Measurements from ENCODE around the gene MICAL3. TPM values are rescaled to one million over a fixed set of nuclear protein-coding genes. Genes with fewer than 3 reads are reported as not detected.
"Not testable (repeated sequence)": the region's sequence is repeated elsewhere in the genome, so short reads cannot be mapped to it uniquely, and the experiment has no call there.

Gene MICAL3
- total and polyA plus RNA-seq, 7 donors = 9.6 to 94.2 (median 35.0) TPM

DNA sequence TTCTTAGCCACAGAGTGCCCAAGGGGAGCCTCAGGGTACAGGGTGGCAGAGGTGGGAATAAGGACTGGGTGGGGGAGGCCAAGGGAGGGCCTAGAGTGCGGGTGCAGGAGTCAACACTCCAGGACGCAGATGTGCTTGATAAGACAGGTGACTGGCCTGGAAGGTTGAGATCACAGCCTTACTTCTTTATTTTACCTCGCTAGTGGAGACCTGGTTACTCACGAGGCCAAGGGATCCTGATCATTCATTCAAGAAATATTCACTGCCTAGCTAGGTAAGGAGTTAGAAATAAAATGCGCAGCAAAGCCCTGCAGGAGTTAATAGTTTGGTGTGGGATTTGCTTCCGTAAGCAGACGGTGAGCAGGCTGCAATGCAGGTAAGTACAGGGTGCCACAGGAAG, 40.3 kb upstream of the MICAL3 start:
- H3K27ac ChIP-seq = peak overlapping the region in 1 of 4 donors; percentile 95
- no peak overlapping the region for H3K4me3 ChIP-seq
- H3K27me3 ChIP-seq = no peaks in the 10 kb centered on the region
- no peaks in the 10 kb centered on the region for H3K9me3 ChIP-seq
- intact Hi-C loops (cut with DNase I) = no loop called here
- 93 to 94% methylated on average over 7 of the region's 7 CpGs for WGBS, 2 donors
- no peaks in the 10 kb centered on the region for H3K36me3 ChIP-seq
- peaks cover 0 to 84% (median 57%) of the 10 kb centered on the region in 4 donors for H3K4me1 ChIP-seq
- TF ChIP-seq EP300 (IDR thresholded peaks at IDR 0.05) (no peak), POLR2A (IDR thresholded peaks at IDR 0.05) (no peak), POLR2AphosphoS5 (IDR thresholded peaks at IDR 0.05) (no peak)
- TF ChIP-seq, protein P1, sequence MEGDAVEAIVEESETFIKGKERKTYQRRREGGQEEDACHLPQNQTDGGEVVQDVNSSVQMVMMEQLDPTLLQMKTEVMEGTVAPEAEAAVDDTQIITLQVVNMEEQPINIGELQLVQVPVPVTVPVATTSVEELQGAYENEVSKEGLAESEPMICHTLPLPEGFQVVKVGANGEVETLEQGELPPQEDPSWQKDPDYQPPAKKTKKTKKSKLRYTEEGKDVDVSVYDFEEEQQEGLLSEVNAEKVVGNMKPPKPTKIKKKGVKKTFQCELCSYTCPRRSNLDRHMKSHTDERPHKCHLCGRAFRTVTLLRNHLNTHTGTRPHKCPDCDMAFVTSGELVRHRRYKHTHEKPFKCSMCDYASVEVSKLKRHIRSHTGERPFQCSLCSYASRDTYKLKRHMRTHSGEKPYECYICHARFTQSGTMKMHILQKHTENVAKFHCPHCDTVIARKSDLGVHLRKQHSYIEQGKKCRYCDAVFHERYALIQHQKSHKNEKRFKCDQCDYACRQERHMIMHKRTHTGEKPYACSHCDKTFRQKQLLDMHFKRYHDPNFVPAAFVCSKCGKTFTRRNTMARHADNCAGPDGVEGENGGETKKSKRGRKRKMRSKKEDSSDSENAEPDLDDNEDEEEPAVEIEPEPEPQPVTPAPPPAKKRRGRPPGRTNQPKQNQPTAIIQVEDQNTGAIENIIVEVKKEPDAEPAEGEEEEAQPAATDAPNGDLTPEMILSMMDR (IDR thresholded peaks at IDR 0.05) = no peak
- no peak for DNase-seq

DNA sequence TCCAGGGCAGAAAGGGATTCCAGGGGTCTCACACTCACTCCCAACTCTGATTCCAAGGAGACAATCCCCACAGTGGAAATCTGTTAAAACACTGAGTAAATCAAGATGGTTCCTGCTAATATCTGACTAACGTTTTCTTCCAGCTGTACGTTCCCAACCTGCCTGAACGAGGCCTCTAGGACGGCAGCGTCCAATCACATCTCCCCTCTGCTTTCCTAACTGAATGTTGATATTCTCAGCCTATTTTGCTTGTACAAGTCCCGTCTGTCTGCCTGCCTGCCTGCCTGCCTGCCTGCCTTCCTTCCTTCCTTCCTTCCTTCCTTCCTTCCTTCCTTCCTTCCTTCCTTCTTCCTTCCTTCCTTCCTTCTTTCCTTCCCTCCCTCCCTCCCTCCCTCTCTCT, 39.4 kb upstream of the MICAL3 start:
- H3K36me3 ChIP-seq; H3K9me3 ChIP-seq; H3K4me3 ChIP-seq; H3K27me3 ChIP-seq; DNase-seq; intact Hi-C loops (cut with DNase I): not testable (repeated sequence)
- Histone ChIP-seq H3K4me1 (peaks cover 0 to 84% (median 49%) of the 10 kb centered on the region in 4 donors), H3K27ac (peak overlapping the region in 2 of 4 donors; percentile 88 to 95)
- 84 to 91% methylated on average over 6 of the region's 6 CpGs for WGBS, 2 donors

DNA sequence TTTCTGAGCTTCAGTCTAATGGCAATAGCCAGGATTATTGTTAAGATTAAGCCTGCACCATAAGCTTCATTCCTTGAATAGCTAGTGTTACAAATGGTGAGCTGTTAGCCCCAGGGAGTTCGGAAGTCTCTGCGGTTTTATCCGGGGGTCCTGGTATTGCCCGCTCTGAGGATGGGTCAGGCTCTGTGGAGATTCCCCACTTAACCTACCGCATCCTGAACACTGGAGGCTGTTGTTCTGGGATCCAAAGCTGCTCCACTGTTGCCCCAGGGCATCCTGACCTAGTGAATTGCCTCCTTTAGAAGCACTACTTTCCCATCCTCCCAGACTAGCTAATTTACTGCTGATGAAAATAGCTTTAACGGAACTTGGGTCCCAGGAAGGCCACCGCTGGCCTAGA, 38.9 kb upstream of the MICAL3 start:
- Histone ChIP-seq H3K36me3 (no peaks in the 10 kb centered on the region), H3K27me3 (no peaks in the 10 kb centered on the region), H3K4me1 (peaks cover 0 to 84% (median 47%) of the 10 kb centered on the region in 4 donors), H3K4me3 (no peak overlapping the region), H3K9me3 (no peaks in the 10 kb centered on the region), H3K27ac (peak overlapping the region in 2 of 4 donors; percentile 88 to 95)
- intact Hi-C loops (cut with DNase I) = no loop called here
- TF ChIP-seq EP300 (IDR thresholded peaks at IDR 0.05) (no peak), POLR2A (IDR thresholded peaks at IDR 0.05) (no peak), POLR2AphosphoS5 (IDR thresholded peaks at IDR 0.05) (no peak)
- TF ChIP-seq, protein P1 (IDR thresholded peaks at IDR 0.05) = no peak
- WGBS, 2 donors = 95 to 97% methylated on average over 7 of the region's 7 CpGs
- no peak for DNase-seq

DNA sequence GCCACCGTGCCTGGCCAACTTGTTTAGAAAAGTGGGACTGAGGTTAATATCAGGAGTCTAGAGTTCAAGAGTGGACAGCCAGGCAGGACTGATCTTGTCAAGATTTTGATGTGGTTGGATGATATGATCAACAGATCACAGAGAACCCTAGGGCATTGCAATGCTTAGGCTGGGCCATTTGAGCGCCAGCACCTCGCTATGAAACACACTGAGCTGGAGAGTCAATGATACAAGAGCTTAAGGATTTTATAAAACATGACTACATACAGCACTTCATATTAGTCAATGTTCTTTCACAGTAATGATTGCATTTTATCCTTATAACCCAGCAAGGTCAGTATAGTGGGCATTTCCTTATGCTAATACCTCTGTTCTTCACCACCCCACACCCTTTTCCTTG, 38.1 kb upstream of the MICAL3 start:
- Histone ChIP-seq H3K27me3 (no peaks in the 10 kb centered on the region), H3K36me3 (no peaks in the 10 kb centered on the region), H3K4me3 (no peak overlapping the region), H3K27ac (peak overlapping the region in 3 of 4 donors; percentile 83 to 95 (median 88)), H3K9me3 (no peaks in the 10 kb centered on the region), H3K4me1 (peaks cover 0 to 83% (median 46%) of the 10 kb centered on the region in 4 donors)
- intact Hi-C loops (cut with DNase I) = no loop called here
- 93 to 95% methylated on average over 3 of the region's 3 CpGs for WGBS, 2 donors
- TF ChIP-seq POLR2AphosphoS5 (IDR thresholded peaks at IDR 0.05) = no peak
- TF ChIP-seq POLR2A (IDR thresholded peaks at IDR 0.05) = no peak
- no peak for TF ChIP-seq EP300 (IDR thresholded peaks at IDR 0.05)
- TF ChIP-seq, protein P1 (IDR thresholded peaks at IDR 0.05) = no peak
- DNase-seq = no peak

DNA sequence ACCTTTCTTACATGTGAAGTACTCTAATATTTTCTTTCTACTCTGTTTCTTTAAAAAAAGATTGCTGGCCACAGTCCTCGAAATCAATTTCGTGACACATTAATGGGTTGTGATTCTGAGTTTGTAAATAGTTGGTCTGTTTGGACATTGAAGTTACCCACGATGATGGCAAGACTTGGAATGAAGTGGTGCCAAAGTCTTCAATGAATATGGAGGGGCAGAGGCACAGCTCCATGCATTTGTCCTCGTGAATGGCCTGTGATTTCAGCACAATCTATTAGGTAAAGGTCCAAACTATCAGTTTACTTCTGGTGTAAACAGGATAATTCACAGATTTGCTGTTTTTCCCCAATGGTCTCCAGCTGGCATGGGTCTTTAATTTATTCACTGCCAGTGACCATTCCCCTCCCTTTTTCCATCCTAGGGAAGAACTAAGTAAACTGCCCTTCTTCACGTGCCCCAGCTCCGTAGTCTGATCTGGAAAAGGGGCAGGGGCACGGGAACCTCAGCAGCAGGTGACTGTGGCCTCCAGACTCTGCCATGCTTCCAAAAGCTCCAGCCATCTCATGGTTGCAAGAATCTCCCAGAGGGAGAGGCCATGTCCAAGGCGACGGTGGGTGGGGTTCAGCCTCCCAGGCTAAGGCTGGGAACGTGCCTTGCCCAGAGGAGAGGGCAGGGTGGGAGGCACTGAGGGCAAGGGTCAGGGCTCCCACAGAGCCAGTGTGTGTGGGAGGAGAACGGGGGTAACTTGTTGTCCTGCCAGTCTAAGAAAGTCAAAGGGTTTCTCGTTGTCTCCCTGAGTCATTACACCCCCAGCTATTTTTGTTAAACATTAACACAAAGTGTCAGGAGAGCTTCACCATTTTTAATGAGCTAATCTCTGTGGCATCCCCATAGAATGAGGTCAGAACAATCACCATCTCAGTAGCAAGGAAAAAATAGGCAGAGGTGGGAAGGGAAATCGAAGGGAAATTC, 36.6 kb upstream of the MICAL3 start:
- Histone ChIP-seq H3K4me1 (peaks cover 0 to 83% (median 48%) of the 10 kb centered on the region in 4 donors), H3K27ac (peak overlapping the region; percentile 64 to 95 (median 86)), H3K4me3 (no peak overlapping the region), H3K36me3 (no peaks in the 10 kb centered on the region), H3K9me3 (no peaks in the 10 kb centered on the region), H3K27me3 (no peaks in the 10 kb centered on the region)
- intact Hi-C loops (cut with DNase I) = no loop called here
- DNase-seq = no peak
- WGBS, 2 donors = 39 to 67% methylated on average over 13 of the region's 13 CpGs
- TF ChIP-seq POLR2AphosphoS5 (IDR thresholded peaks at IDR 0.05) = peak in 1 of 4 donors; percentile 11
- TF ChIP-seq, protein P1 (IDR thresholded peaks at IDR 0.05) = no peak
